Gastrocnemius medialis (tissue), 4 donors: ENCODE measurements around the gene ESR1.

Experiments
- POLR2A ChIP-seq, 2 donors: fragments of 450-650 bp; IDR thresholded peaks; one replicate each; pipeline ENCODE4 v1.6.1; 2017; ENCODE audit warnings: antibody characterized with exemption in 2 of 2, mild to moderate bottlenecking in 2 of 2, moderate library complexity in 2 of 2
- TF ChIP-seq, protein P1 (sequence below), 5 experiments: fragments of 450-650 bp in 3 of 5; fragments of 200-600 bp in 2 of 5; sonication (generic) in 2 of 5; IDR thresholded peaks in 4 of 5; conservative IDR thresholded peaks in 1 of 5; 1 replicate in 4 of 5; 2 replicates in 1 of 5; pipeline ENCODE4 v1.5.1; 2016 to 2019; ENCODE audit warnings: antibody characterized with exemption in 5 of 5, mild to moderate bottlenecking in 3 of 5, moderate library complexity in 3 of 5

DNA sequence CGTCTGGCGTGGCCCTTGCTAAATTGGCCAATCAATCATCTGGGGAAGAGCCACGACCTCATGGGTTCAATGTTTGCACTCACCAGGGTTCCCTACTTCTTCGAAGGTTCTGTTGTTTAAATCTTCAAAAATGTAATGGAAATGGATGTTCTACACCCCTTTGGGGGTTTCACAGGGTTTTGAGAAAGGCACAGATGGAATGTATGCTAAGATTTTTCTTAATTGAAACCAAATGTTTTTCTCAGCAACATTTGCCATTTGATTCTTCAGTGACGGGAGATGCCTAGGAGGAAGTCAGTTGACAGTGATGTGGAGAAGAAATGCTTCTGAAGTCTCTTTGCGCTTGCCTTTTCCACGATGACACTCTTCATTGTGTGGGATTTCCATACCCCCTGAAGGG lies 312.3 kb downstream of the ESR1 start:
- TF ChIP-seq, protein P1, sequence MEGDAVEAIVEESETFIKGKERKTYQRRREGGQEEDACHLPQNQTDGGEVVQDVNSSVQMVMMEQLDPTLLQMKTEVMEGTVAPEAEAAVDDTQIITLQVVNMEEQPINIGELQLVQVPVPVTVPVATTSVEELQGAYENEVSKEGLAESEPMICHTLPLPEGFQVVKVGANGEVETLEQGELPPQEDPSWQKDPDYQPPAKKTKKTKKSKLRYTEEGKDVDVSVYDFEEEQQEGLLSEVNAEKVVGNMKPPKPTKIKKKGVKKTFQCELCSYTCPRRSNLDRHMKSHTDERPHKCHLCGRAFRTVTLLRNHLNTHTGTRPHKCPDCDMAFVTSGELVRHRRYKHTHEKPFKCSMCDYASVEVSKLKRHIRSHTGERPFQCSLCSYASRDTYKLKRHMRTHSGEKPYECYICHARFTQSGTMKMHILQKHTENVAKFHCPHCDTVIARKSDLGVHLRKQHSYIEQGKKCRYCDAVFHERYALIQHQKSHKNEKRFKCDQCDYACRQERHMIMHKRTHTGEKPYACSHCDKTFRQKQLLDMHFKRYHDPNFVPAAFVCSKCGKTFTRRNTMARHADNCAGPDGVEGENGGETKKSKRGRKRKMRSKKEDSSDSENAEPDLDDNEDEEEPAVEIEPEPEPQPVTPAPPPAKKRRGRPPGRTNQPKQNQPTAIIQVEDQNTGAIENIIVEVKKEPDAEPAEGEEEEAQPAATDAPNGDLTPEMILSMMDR (IDR thresholded peaks at IDR 0.05 in 4 of 5, conservative IDR thresholded peaks at IDR 0.05 in 1 of 5), result no peak
- no peak for TF ChIP-seq POLR2A (IDR thresholded peaks at IDR 0.05)
